HS-5 (cell line): ENCODE measurements around the gene SSH2.
"Not testable (repeated sequence)": the region's sequence is repeated elsewhere in the genome, so short reads cannot be mapped to it uniquely, and the experiment has no call there.

Experiments used
- DNase-seq: peaks from one replicate; pipeline ENCODE4 v3.0.0-alpha.2; 2012; ENCODE audit warnings: low read depth

The SSH2 gene

DNA sequence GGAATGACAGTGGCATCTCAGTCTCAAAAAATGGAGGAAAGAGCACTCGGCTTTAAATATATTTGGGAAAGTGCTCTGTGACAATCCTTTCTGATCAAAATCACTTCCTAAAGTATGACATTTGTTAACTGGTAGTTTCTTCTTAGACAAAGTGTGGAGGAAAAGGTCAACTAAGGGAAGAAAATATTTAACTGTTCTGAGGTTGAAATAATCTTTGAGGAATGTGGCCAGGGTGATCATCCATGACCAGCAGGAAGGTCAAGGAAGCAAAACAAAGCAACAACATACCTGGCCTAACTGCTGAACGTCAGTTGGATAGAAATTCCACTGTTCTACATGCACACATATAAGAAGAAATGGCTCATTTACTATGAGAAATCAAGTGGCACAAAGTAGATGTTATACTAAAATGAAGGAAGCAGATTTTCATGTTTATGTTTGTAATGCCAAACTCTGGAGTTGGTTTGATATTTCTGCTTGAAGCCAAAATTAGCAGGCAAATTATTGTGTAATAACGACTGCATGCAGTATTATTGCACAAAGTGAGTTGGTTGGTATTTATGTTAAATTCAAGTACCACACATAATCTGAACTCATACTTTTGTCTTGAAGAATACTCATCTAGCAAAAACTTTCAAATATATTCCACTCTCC lies 220.0 kb downstream of the SSH2 start:
- DNase-seq = no peak

DNA sequence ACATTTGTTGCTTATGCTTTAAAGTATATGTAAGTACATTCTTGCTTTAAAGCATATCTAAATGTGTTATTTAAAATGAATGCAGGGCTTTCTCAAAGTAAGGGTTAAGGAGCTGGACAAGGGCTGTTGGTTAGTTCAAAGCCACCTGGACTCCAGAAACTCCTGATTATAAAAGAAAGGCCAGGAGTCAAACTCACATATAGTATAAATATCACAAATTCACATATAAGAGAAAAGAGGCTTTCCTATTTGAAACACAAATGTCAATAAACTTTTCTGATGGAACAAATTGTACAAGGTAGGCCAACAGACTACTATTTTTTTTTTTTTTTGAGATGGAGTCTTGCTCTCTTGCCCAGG lies 222.8 kb downstream of the SSH2 start:
- DNase-seq = no peak

DNA sequence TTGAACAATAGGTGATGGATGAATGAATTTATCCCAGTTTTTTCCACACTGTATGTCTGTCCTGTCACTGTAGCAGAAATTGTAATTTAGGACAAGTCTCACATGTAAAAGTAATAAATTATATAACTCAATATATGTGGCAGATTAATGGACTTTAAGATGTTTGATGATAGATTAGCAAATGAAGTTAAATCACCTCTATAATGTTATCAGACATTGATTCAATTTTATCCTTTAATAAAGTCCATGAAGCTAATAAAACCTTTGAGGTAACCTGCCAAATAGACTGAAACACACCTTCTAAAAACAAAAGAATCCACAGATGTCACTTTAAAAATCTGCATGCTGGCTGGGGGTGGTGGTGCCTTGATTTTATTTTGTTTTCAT lies 224.0 kb downstream of the SSH2 start:
- DNase-seq = no peak

DNA sequence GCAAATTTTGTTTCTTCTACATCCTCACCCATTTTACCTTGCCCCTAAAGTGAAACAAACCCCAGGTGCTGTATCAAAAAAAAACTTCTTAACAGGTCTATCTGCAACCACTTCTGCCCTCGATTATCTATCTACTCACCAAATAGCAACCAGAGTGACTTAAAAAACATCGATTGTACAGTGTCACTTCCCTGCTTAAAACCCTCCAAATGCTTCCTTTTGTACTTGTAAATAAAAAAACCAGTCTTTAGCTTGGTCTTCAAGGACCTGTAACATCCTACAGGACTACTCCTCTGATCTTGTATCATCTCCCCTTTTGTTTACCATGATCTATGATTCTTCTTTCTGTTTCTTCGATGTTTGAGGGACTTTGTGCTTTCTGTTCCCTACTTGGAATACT lies 224.6 kb downstream of the SSH2 start:
- no peak for DNase-seq

GRCh38 chr17:29699283-29699682 lies 230.7 kb downstream of the SSH2 start:
- DNase-seq = no peak

DNA sequence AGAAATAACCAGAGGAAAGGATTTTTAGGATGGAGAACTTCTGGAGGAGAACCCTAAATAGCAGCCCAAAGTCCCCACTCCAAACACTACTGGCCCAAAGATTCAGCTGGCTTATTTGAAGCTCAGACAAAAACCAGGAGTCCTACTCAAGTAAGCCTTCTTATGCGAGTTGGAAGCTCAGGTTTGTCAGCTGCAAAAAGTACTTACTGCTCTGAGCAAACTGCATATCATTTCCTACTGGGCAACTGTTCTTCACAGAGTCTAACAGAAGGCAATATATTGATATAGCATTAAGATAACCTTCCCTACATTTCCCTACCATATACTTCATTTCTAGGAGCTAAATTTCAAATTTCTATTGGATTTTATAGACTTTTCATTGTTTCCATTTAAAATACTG lies 231.2 kb downstream of the SSH2 start:
- DNase-seq = no peak

GRCh38 chr17:29698019-29698777 lies 231.8 kb downstream of the SSH2 start:
- no peak for DNase-seq

DNA sequence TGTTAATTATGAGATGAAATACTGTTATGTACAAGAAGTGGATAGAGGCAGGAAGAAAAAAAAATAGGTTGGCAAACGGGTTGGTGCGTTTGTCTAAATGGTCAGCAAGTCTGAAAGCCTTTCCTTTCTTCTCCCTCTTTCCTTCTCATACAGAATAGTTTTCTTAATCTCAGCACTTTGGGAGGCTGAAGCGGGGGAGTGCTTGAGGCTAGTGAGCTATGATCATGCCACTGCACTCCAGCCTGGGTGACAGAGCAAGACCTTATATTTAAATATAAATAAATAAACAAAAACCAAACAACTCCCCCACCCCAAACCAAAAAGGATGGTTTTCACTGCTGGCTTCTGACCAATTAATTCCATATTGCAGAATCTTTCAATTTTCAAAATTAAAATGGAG lies 232.7 kb downstream of the SSH2 start:
- DNase-seq = no peak

DNA sequence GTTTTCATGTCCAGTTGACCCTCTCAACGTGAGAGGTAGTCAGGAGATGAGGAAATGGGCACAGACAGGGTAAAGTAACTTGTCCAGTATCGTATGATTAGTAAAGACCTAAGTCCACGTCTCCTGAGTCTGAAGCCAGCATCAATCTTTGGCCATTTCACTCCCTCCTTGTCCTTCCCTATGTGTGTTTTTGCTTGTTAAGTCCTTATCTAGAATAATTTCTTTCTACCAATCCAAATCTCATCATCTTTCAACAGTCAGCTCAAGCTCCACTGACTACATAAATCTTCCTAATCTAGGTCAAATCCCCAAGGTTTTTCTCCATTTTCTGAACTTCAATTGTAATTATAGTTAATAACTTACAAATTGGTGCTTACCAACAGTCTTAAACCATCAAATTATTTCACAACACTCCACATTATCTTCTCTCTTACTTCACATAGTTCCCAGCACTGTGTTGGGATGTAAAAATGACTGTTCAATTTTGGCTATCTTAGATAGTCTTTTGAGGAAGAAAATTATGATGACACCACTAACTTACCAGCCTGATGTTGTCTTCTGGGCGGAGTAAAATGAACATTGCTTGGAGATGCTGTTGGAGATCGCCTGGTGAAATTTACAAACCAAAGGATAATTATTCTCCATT lies 235.0 kb downstream of the SSH2 start:
- DNase-seq = no peak

- no peak for DNase-seq
These were observed 236.3 kb downstream of the SSH2 start for GRCh38 chr17:29693751-29694150.

DNA sequence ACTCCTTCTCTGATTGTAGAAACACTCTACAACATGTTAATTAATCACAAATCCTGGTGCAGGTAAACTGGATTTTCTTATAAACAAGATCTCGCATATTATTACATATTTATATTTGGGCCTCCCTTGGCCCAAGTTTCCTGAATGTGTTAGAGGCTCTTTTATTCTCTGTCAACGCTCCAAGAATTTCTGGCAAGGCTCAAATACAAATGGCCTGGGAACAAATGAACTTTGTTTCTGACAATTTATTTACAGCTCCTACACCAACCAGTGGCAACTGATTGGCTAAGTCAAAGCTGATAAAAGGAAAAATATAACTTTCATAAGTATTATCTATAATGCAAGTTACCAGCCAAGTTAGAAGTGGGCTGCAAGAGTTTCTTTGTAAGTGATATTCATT lies 242.4 kb downstream of the SSH2 start:
- DNase-seq = no peak

DNA sequence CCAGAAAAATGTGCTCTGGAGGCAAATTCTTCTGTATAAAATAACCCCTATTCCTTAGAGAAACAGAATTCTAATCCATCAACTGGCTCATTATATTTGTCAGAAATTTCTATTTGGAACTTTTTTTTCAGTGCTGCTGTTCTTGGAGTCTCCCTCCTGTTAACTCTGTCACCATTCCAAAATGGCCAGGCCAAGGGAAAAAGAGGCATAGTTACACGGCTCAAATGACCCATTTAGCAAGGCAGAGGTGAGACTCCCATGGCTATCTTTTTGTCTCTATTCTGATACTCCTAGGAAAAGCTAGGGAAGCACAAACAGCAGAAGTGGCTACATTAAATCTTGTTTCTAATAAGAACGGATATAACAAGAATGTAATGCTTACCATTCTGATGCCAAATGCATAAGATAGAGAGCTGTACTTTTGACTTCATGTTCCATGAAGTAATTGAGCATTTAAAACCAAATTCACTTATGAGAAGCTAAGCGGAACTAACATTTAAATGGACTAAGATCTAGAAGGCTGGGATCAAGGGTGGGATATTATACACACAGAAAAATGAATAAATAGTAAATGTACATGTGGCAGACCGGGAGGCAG lies 242.9 kb downstream of the SSH2 start:
- no peak for DNase-seq

- DNase-seq = no peak
These were observed 246.5 kb downstream of the SSH2 start for GRCh38 chr17:29683481-29683880.

- DNase-seq = no peak
These were observed 247.0 kb downstream of the SSH2 start for GRCh38 chr17:29682987-29683386.

- DNase-seq = no peak
These were observed 248.0 kb downstream of the SSH2 start for GRCh38 chr17:29682054-29682453.

DNA sequence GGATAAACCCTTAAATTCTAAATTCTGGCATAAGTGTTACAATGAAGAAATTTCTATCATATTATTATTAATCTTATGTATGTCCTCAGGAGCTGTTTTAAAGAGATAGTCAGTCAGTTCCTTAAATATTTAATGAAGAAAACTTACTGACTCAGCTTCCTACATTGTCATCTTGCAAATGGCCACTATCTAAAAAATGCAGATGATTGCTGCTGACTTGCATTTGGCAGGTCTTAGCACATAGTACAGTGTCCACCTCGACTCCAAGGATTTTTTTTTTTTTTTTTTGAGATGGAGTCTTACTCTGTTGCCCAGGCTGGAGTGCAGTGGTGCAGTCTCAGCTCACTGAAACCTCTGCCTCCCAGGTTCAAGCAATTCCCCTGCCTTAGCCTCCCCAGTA lies 252.2 kb downstream of the SSH2 start:
- no peak for DNase-seq

- no peak for DNase-seq
These were observed 252.7 kb downstream of the SSH2 start for GRCh38 chr17:29677221-29677791.

GRCh38 chr17:29675961-29676360 lies 254.1 kb downstream of the SSH2 start:
- not testable (repeated sequence) for DNase-seq

- DNase-seq = no peak
These were observed 255.7 kb downstream of the SSH2 start for GRCh38 chr17:29674281-29674680.

DNA sequence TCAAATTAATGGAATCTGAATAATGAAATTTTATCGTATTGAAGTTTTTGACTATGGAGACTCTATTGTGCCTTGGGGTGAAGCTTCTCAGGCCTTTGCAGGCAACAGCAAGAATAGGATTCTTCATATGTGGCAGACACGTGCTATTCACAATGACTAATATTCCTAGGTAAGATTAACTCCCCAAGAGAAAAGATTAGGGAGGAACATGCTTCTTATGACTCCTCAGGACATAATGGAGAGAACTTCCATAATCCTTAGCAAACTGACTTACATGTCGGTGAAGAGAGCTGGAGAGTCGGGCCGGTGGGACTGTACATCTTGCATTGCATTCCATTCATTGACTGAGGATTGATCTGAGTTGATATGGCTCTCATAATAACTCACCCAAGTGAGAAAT lies 258.4 kb downstream of the SSH2 start:
- no peak for DNase-seq

DNA sequence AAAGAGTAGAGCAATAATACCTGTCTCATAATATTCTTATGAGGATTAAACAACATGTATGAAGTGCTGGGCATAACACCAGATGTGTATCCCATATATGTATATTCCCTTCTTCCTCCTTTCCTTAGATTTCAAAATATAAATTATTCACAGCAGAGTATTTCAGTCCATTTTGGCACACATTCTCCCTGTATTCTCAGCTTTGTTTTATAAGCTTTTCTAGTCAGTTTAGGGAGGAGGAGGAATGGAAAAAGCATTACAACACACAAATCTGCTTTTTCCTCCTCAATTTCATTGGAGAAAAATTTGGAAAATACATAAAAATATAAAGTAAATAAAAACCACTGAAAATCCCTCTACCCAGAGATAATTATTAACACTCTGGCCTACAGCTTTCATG lies 260.8 kb downstream of the SSH2 start:
- DNase-seq = no peak

DNA sequence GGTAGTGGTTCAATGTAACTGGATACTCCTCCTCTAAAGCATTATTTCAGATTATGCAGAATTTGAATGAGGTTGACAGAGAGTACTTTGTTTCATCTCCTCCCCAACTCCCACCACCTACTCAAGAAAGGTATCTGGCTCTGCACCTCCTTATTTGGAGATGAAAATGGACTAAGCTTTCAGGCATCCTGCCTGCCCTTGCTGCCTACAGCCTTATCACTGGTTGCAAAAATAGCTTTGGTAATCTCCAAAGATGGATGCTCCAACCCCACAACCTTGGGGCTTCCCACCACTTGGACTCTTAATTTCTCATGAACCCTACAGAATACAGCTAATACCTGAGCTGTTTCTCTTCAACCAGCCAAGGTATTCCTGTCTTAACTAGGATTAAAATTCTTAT lies 262.1 kb downstream of the SSH2 start:
- DNase-seq = no peak

GRCh38 chr17:29665481-29665810 lies 264.6 kb downstream of the SSH2 start:
- no peak for DNase-seq
